NCI-H1930 (cell line): ENCODE results near the gene MFAP3L.

Experiments
- DNase-seq, 2 experiments: peaks; one replicate each; lab custom pipeline; 2025; lab: John Stamatoyannopoulos, UW

The MFAP3L gene

DNA sequence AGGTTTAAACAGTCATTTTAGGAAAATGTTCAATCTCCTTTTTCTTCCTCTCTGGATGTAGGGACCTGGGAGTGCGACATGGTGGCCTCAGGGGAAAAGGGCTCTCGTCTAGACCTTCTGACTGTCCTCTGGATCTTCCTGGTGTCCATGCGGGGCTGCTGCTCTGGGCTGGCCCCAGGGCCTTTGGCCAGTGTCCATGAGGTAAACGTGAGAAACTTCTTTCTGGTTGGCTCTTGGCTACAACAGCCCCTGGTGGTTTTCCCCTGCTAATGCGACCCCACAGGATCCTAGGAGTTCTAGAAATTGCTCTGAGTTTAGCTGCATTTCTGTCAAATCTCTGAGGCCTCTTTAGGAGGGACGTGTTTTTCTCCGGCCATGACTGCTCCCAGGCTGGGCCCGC, 85.7 kb downstream of the MFAP3L start:
- no peak for DNase-seq
